GM19372 (cell line): ENCODE results near the gene ARL2BP.
"Not testable (repeated sequence)": the region's sequence is repeated elsewhere in the genome, so short reads cannot be mapped to it uniquely, and the experiment has no call there.

ENCODE experiments used
- ATAC-seq: cut with Tn5 transposase; IDR thresholded peaks from one replicate; pipeline ENCODE4 v1.9.1; 2021; ENCODE audit warnings: mild to moderate bottlenecking, low read depth, moderate library complexity; ENCODE audit not compliant: unreplicated experiment

Gene ARL2BP

DNA sequence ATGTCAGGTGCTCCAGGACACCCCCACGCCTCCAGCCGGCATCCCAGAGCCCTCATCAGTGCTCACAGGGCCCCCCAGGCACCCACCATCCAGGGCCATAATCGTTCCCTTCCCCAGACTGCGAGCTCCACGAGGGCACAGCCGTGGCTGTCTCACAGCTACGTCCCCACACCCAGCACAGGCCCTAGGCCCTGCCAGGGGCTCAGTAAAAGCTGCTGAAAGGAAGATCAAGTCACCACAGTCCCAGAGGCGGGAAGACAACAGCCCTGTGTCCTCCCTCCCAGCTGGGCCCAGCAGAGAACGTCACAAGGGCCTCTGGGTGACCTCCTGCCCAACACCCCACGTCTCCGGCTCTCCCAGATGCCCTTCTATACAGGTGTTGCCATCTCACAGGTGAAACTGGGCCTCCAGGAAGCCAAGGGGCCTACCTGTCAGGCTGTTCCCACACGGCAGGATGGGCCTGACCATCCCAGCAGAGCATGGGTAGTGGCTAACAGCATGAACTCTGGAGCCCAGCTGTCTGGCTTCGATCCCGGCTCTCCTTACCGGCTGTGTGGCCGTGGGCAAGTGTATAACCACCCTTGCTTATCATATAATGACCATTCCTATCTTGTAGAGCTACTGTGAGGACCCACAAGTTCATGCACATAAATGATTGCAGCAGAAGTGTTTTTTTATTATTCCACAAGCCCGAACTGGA, 17.9 kb downstream of the ARL2BP start:
- no peak for ATAC-seq

DNA sequence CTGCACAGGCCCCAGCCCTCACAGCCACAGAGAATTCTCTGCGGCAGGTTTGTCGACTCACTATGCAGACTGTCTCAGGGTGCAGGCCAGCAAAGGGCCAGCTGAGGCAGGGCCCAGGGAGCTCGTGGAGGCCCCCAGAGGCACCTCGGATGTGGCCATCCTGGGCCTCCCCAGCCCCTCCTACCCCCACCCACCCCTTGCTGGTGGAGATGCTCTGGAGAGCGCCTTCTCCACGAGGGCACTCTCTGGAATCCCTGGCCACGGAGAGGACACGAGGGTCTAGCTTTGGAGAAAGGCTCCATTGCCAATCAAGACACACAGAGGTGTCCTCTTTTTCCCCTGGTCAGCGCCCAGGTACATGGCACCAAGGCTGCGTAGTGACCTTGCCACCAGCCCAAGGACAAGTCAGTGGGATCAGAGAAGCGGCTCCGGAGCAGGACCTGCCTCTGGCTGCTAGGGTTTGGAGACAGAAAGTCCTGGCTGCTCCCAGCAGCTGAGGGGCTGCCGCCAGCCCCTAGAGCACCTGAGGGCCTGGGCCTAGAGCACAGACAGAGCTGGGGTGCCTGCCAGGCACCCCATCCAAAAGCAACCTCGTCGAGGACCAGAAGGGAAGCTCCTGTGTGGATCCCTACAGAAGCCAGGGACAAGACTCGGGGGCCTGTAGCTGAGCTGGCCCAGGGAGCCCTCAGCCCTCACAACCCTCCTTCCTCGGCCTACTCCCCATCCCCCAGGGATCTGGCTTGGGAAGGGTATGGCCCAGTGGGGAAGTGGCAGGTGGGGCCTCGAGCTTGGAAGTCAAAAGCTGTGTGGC, 18.7 kb downstream of the ARL2BP start:
- ATAC-seq = no peak

DNA sequence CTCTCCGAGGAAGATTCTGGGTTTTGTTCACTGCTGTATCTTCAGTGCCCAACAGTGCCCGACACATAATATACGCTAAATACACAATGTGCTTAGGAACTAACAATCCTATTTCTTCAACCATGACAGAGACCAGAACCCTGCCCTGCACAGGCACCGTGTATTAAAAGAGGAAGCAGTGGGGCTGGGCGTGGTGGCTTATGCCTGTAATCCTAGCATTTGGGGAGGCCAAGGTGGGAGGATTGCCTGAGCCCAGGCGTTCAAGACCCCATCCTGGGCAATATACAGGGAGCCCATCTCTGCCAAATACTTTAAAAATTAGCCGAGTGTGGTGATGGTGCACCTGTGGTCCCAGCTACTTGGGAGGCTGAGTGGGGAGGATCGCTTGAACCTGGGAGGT, 19.3 kb downstream of the ARL2BP start:
- ATAC-seq = no peak

GRCh38 chr16:57264950-57265371, 19.9 kb downstream of the ARL2BP start:
- ATAC-seq = no peak

GRCh38 chr16:57265850-57266530, 20.9 kb downstream of the ARL2BP start:
- ATAC-seq = no peak

- no peak for ATAC-seq
Measured at GRCh38 chr16:57266531-57267260, 21.6 kb downstream of the ARL2BP start.

DNA sequence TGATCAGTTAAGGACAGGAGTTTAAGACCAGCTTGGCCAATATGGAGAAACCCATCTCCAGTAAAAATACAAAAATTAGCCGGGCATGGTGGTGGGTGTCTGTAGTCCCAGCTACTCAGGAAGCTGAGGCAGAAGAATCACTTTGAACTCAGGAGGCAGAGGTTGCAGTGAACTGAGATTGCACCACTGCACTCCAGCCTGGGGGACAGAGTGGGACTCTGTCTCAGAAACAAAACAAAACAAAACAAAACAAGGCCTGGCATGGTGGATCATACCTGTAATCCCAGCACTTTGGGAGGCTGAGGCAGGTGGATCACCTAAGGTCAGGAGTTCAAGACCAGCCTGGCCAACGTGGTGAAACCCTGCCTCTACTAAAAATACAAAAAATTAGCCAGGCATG, 22.3 kb downstream of the ARL2BP start:
- not testable (repeated sequence) for ATAC-seq

- no peak for ATAC-seq
Measured at GRCh38 chr16:57268804-57269800, 24.0 kb downstream of the ARL2BP start.

DNA sequence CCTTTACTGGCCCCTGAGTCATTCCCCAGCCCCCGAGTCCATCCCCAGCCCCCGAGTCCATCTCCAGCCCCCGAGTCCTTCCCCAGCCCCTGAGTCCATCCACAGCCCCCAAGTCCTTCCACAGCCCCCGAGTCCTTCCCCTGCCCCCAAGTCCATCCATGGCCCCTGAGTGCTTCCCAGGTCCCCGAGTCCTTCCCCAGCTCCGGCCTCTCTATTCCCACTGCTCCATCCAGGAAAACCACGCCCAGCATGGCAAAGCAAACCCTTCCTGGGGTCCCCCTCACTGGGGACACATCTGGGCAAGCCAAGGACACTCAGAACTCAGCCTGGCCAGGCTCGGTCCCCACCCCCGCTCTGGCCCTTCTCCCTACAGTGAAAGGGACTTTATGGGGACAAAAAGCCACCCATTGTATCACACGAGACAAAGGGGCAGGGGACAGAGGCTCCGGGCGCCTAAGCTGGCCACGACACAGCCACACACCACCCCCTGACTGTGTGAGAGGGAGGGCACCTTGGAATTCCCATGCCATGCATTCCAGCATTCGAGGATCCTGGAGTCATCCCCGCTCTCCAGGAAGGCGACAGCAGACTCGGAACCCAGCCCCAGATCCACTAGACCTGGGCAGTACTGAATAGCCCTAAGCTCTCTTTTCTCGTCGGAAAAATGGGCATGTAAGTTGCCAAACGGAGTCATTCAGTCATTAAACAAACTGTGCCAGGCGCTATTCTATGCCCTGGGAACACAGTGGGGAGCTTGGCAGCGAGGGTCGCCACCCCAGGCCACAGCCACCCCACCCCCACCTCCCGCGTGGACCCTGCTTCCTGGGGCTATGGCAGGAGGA, 25.4 kb downstream of the ARL2BP start:
- ATAC-seq = no peak

DNA sequence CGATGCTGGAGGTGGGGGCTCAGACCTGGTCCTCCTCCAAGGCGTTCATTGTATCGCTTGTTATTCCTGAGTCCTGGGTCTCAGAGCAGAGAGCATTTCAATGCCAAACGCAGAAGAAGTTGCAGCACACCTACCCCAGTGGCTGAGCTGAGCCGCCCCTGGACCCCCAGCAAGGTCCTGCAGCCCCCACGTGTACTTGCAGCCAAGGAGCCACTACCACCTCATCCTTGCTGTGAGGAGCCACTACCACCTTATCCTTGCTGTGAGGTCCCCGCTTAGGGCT, 25.9 kb downstream of the ARL2BP start:
- no peak for ATAC-seq

GRCh38 chr16:57271867-57272495, 26.9 kb downstream of the ARL2BP start:
- ATAC-seq = no peak

DNA sequence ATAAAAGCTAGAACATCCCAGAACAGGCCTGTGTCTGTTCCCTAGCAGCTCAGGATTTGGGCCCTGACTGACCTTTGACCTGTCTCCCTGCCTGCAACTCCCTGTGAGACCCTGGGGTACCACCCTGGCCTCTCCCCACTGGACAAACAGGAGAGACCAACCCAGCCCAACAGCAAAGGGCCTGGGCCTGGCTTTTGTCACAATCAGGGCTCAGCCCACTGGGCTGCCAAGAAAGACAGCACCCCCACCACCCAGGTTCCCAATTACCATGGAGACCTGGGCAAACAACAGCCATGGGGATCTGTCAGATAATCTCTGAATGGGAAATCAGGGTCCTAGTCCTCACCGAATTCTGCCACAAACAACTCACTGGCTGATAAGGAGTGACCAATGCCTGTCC, 28.3 kb downstream of the ARL2BP start:
- no peak for ATAC-seq

GRCh38 chr16:57273826-57274225, 28.8 kb downstream of the ARL2BP start:
- ATAC-seq = no peak

DNA sequence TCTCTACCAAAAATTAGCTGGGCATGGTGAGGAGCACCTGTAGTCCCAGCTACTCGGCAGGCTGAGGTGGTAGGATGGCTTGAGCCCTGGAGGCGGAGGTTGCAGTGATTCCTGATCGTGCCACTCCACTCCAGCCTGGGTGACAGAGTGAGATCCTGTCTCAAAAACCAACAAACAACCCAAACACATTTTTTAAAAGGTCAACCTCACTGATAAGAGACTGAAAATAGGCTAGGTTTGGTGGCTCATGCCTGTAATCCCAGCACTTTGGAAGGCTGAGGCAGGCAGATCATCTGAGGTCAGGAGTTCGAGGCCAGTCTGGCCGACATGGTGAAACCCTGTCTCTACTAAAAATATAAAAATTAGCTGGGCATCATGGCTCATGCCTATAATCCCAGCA, 30.9 kb downstream of the ARL2BP start:
- not testable (repeated sequence) for ATAC-seq

DNA sequence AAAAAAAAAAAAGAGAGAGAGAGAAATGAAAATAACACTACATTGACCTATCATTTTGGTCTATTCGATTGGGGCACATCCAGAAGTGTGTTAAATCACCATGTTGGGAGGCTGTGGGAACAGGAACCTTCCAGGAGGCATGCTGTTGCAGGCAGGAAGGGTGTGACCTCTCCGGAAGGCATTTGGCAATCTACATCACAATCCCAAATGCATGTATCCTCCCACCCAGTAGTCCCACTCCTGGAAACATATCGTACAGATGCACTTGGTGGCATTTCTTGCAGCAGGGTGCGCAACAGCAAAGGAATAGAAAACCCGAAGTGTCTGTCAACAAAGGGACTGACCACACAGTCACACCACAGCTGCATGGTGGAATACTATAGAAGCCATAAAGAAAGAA, 31.5 kb downstream of the ARL2BP start:
- no peak for ATAC-seq

GRCh38 chr16:57277586-57277985, 32.5 kb downstream of the ARL2BP start:
- ATAC-seq = no peak

DNA sequence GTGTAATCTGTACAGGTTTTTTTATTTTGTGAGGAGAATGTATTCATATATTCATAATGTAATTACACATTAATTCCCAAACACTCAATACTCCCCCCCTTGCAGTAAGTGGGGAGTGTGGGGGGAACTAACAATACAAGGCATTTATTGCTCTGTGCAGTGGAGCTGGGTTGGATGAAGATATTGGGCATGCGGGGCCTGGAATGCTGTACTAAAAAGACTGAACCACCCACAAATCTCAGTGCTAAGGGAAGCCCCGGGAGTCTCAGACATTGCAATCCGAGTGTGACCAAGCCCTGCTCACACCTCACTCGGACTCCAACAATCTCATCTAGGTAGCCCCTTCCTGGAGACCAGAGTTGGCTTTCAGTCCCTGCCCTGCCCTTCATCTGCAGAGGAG, 33.4 kb downstream of the ARL2BP start:
- no peak for ATAC-seq
